Measurements from ENCODE around the gene COL5A1.

GRCh38 chr9:134597041-134597913 lies 44.3 kb upstream of the COL5A1 start:
- TF ChIP-seq CTCF (IDR thresholded peaks at IDR 0.05; ENCODE audit: low read length) (no peak), EZH2 (IDR thresholded peaks at IDR 0.05; ENCODE audit: borderline replicate concordance, low read length) (no peak)

Data from OCI-LY1 (cell line).